ENCODE measurements around the gene ADCY10. TPM values are rescaled to one million over a fixed set of nuclear protein-coding genes. Genes with fewer than 3 reads are reported as not detected.
A peak's percentile ranks its signal among the peaks of the same experiment; 100 is the strongest.

The ADCY10 gene
- total and polyA plus RNA-seq, 2 of the 4 experiments (the other 2 are of a cell fraction) = under 0.01 to 0.03 TPM

GRCh38 chr1:167856711-167857418 lies 57.1 kb downstream of the ADCY10 start:
- H3K4me2 ChIP-seq (ENCODE audit: low read depth, low read length) = no peak overlapping the region
- TF ChIP-seq CTCF (conservative IDR thresholded peaks at IDR 0.05; ENCODE audit: low read depth, low read length) (no peak), CEBPB (IDR thresholded peaks at IDR 0.05; ENCODE audit: low read depth, low read length) (no peak), POLR2A (IDR thresholded peaks at IDR 0.05; ENCODE audit: low read depth, low read length) (no peak), USF2 (IDR thresholded peaks at IDR 0.05; ENCODE audit: low read depth, low read length) (no peak), CHD1 (IDR thresholded peaks at IDR 0.05; ENCODE audit: low read depth, low read length) (no peak), NFE2L2 (IDR thresholded peaks at IDR 0.05; ENCODE audit: low read depth, low read length) (no peak), SMC3 (IDR thresholded peaks at IDR 0.05; ENCODE audit: low read depth, low read length) (no peak), MAFK (IDR thresholded peaks at IDR 0.05; ENCODE audit: low read depth, low read length) (no peak), ELK1 (IDR thresholded peaks at IDR 0.05; ENCODE audit: borderline replicate concordance, low read depth, low read length) (no peak), FOS (IDR thresholded peaks at IDR 0.05; ENCODE audit: low read depth, low read length) (no peak)
- no peak overlapping the region for H4K5ac ChIP-seq (ENCODE audit: low read depth, low read length)
- H3K27me3 ChIP-seq (ENCODE audit: control insufficient read depth, insufficient read depth, low read length) = no peaks in the 10 kb centered on the region
- H3K9ac ChIP-seq (ENCODE audit: low read depth, low read length) = no peak overlapping the region
- H3K4ac ChIP-seq (ENCODE audit: low read depth, low read length) = no peak overlapping the region
- BruUV-seq (replicated peaks) = no TSS peak
- H4K91ac ChIP-seq (ENCODE audit: insufficient read depth, low read depth, low read length) = no peak overlapping the region
- WGBS, 2 experiments (ENCODE audit: extremely low coverage in 2 of 2, insufficient read length in 1 of 2) = no CpG with 5 or more reads among the region's 7 CpGs
- H2AFZ ChIP-seq (replicated peaks; ENCODE audit: low read length, poor library complexity) = no peak overlapping the region
- H3K56ac ChIP-seq (ENCODE audit: extremely low read depth, insufficient read depth, low read length) = no peak overlapping the region
- H3K9me1 ChIP-seq (ENCODE audit: insufficient read depth, low read length) = peaks cover 5% of the 10 kb centered on the region; the same call in 1 of the 2 replicates
- peaks cover 4 to 7% of the 10 kb centered on the region in 2 experiments; a peak in 2 of 4 replicates for H3K79me1 ChIP-seq (ENCODE audit: low read depth in 1 of 2, low read length in 2 of 2)
- peaks cover 4% of the 10 kb centered on the region; the same call in 1 of the 2 replicates for H3K4me1 ChIP-seq (ENCODE audit: control insufficient read depth, insufficient read depth, low read length)
- H3K4me3 ChIP-seq (ENCODE audit: insufficient read depth, low read depth, low read length) = no peak overlapping the region
- no peaks in the 10 kb centered on the region for H3K9me3 ChIP-seq (ENCODE audit: control insufficient read depth, insufficient read depth, low read length)
- H3K36me3 ChIP-seq (ENCODE audit: control insufficient read depth, insufficient read depth, low read length) = no peaks in the 10 kb centered on the region
- H4K20me1 ChIP-seq (ENCODE audit: insufficient read depth, low read length) = no peaks in the 10 kb centered on the region
- no peak overlapping the region for H2BK5ac ChIP-seq (ENCODE audit: low read depth, low read length, poor library complexity, severe bottlenecking)
- H3K14ac ChIP-seq (replicated peaks; ENCODE audit: low read depth, low read length) = no peak overlapping the region
- dilution Hi-C loops (cut with HindIII; ENCODE audit: low sequenced_read_pairs, unreplicated experiment) (no loop called here), intact Hi-C loops (cut with micrococcal nuclease) (no loop called here), in situ Hi-C loops (cut with MboI; ENCODE audit: low sequenced_read_pairs) (no loop called here)
- ChIA-PET POLR2A (ENCODE audit: unreplicated experiment) (no interaction called here), CTCF (interaction anchor here (1.2 kb wide), 1 partner anchor 12 kb away, joined by 3 read pairs; no protein-coding TSS in a partner anchor)
- no peak overlapping the region for H3K18ac ChIP-seq (ENCODE audit: low read depth, low read length)
- no peak for DNase-seq
- no peak overlapping the region for H3K27ac ChIP-seq (ENCODE audit: insufficient read depth, low read length)
- ATAC-seq (ENCODE audit: low read depth) = no peak
- no peak overlapping the region for H2BK120ac ChIP-seq (ENCODE audit: low read depth, low read length)
- H2BK20ac ChIP-seq (ENCODE audit: low read depth, low read length) = no peak overlapping the region
- 0 out of 2 replicates have a peak overlapping the region, but pooled peaks have one; percentile 19 for H3K23ac ChIP-seq (ENCODE audit: low read depth, low read length)
- no peak overlapping the region for H2AK5ac ChIP-seq (ENCODE audit: low read depth, low read length)
- H2BK15ac ChIP-seq (ENCODE audit: low read depth, low read length) = no peak overlapping the region
- no peak overlapping the region for H4K8ac ChIP-seq (ENCODE audit: low read depth in 2 of 2, low read length in 2 of 2)
- no peak overlapping the region for H2AK9ac ChIP-seq (replicated peaks; ENCODE audit: low read depth, low read length, poor library complexity)

Measured in IMR-90 (cell line).